ENCODE measurements around the gene TNPO2. TPM values are rescaled to one million over a fixed set of nuclear protein-coding genes. Genes with fewer than 3 reads are reported as not detected.
"Not testable (repeated sequence)": the region's sequence is repeated elsewhere in the genome, so short reads cannot be mapped to it uniquely, and the experiment has no call there.

Gene TNPO2
- polyA plus RNA-seq, 3 donors: 62.2 to 66.0 (median 62.9) TPM

GRCh38 chr19:12680034-12680433 is 43.7 kb downstream of the TNPO2 start:
- DNase-seq (ENCODE audit: low read depth in 3 of 3, low spot score in 2 of 3): no peak

GRCh38 chr19:12678039-12678438 is 45.7 kb downstream of the TNPO2 start:
- not testable (repeated sequence) for DNase-seq (ENCODE audit: low read depth in 3 of 3, low spot score in 2 of 3)

- DNase-seq (ENCODE audit: low read depth in 3 of 3, low spot score in 2 of 3): no peak
Observed at GRCh38 chr19:12676928-12677327, 46.8 kb downstream of the TNPO2 start.

- DNase-seq (ENCODE audit: low read depth in 3 of 3, low spot score in 2 of 3): peak in 1 of 3 donors; percentile 41
Observed at GRCh38 chr19:12676384-12676792, 47.3 kb downstream of the TNPO2 start.

GRCh38 chr19:12675940-12676339 is 47.8 kb downstream of the TNPO2 start:
- DNase-seq (ENCODE audit: low read depth in 3 of 3, low spot score in 2 of 3): no peak

GRCh38 chr19:12675399-12675798 is 48.3 kb downstream of the TNPO2 start:
- no peak for DNase-seq (ENCODE audit: low read depth in 3 of 3, low spot score in 2 of 3)

- DNase-seq (ENCODE audit: low read depth in 3 of 3, low spot score in 2 of 3): no peak
Observed at GRCh38 chr19:12672744-12673143, 51.0 kb downstream of the TNPO2 start.

- DNase-seq (ENCODE audit: low read depth in 3 of 3, low spot score in 2 of 3): no peak
Observed at GRCh38 chr19:12670159-12670928, 53.4 kb downstream of the TNPO2 start.

GRCh38 chr19:12669270-12670158 is 54.2 kb downstream of the TNPO2 start:
- DNase-seq (ENCODE audit: low read depth in 3 of 3, low spot score in 2 of 3): peak; percentile 79 to 92 (median 81)

- no peak for DNase-seq (ENCODE audit: low read depth in 3 of 3, low spot score in 2 of 3)
Observed at GRCh38 chr19:12668932-12669269, 54.8 kb downstream of the TNPO2 start.

GRCh38 chr19:12668346-12668745 is 55.4 kb downstream of the TNPO2 start:
- no peak for DNase-seq (ENCODE audit: low read depth in 3 of 3, low spot score in 2 of 3)

- no peak for DNase-seq (ENCODE audit: low read depth in 3 of 3, low spot score in 2 of 3)
Observed at GRCh38 chr19:12667731-12668302, 55.9 kb downstream of the TNPO2 start.

- no peak for DNase-seq (ENCODE audit: low read depth in 3 of 3, low spot score in 2 of 3)
Observed at GRCh38 chr19:12666265-12667048, 57.3 kb downstream of the TNPO2 start, which contains the start of the genes MAN2B1 and WDR83. MAN2B1 (minus strand) TSS chr19:12666742; CDS start chr19:12666701, 41 bp downstream. WDR83 (plus strand) TSS chr19:12666807; CDS start chr19:12669791, 2,984 bp downstream.

- no peak for DNase-seq (ENCODE audit: low read depth in 3 of 3, low spot score in 2 of 3)
Observed at GRCh38 chr19:12665671-12666264, 58.0 kb downstream of the TNPO2 start.

GRCh38 chr19:12665281-12665573 is 58.5 kb downstream of the TNPO2 start:
- DNase-seq (ENCODE audit: low read depth in 3 of 3, low spot score in 2 of 3): no peak

- no peak for DNase-seq (ENCODE audit: low read depth in 3 of 3, low spot score in 2 of 3)
Observed at GRCh38 chr19:12664406-12665280, 59.1 kb downstream of the TNPO2 start.

GRCh38 chr19:12660980-12661379 is 62.8 kb downstream of the TNPO2 start:
- DNase-seq (ENCODE audit: low read depth in 3 of 3, low spot score in 2 of 3): no peak

- no peak for DNase-seq (ENCODE audit: low read depth in 3 of 3, low spot score in 2 of 3)
Observed at GRCh38 chr19:12657966-12658365, 65.8 kb downstream of the TNPO2 start.

- DNase-seq (ENCODE audit: low read depth in 3 of 3, low spot score in 2 of 3): no peak
Observed at GRCh38 chr19:12656899-12657571, 66.7 kb downstream of the TNPO2 start.

All from right renal cortex interstitium (tissue), 3 donors.